Thyroid gland (tissue), 4 donors: ENCODE measurements around the gene KRR1.

Source experiments
- POLR2A ChIP-seq, 2 donors: fragments of 450-650 bp; IDR thresholded peaks; one replicate each; pipeline ENCODE4 v1.6.1; 2017; ENCODE audit warnings: antibody characterized with exemption in 2 of 2, mild to moderate bottlenecking in 2 of 2, moderate library complexity in 1 of 2
- TF ChIP-seq, protein P1 (sequence below), 6 experiments: fragments of 200-600 bp in 3 of 6; fragments of 450-650 bp in 3 of 6; sonication (generic) in 3 of 6; IDR thresholded peaks; one replicate each; pipeline ENCODE4 v1.5.1; 2016 to 2019; ENCODE audit warnings: antibody characterized with exemption in 6 of 6, mild to moderate bottlenecking in 2 of 6, inconsistent platforms in 1 of 6, moderate library complexity in 1 of 6

DNA sequence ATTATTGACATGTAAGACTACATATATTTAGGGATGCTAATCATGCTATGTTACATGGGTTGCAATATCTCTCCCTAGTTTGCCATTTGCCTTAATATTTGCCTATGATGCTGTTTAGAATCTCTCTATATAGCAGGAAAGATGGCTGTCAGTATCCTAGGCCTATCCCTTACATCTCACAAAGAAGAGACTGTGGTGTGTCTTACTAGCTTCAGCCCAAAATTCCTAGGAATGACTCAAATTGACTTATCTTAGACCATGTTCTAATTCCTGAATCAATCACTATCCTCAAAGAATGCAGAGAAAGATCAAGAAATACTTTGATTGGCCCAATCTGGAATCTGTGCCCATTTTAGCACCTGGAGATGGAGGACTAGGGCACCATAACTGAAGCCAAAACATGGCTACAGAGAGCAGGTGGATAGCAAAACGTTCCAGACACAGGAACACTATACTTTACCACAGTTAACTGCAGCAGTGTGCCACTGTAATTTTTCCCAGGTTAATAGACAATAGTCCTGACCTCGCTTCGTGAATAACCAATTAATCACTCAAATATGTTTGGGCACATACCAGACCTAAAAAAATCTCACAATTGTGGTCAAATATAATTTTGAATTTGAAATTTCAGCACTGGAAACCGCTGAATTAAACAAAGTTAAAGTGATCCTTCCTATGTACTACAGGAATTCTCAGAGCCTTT, 63.6 kb downstream of the KRR1 start:
- TF ChIP-seq, protein P1, sequence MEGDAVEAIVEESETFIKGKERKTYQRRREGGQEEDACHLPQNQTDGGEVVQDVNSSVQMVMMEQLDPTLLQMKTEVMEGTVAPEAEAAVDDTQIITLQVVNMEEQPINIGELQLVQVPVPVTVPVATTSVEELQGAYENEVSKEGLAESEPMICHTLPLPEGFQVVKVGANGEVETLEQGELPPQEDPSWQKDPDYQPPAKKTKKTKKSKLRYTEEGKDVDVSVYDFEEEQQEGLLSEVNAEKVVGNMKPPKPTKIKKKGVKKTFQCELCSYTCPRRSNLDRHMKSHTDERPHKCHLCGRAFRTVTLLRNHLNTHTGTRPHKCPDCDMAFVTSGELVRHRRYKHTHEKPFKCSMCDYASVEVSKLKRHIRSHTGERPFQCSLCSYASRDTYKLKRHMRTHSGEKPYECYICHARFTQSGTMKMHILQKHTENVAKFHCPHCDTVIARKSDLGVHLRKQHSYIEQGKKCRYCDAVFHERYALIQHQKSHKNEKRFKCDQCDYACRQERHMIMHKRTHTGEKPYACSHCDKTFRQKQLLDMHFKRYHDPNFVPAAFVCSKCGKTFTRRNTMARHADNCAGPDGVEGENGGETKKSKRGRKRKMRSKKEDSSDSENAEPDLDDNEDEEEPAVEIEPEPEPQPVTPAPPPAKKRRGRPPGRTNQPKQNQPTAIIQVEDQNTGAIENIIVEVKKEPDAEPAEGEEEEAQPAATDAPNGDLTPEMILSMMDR (IDR thresholded peaks at IDR 0.05) = no peak
- TF ChIP-seq POLR2A (IDR thresholded peaks at IDR 0.05) = no peak
